ENCODE results near the gene KRT9.
"Not testable (repeated sequence)": the region's sequence is repeated elsewhere in the genome, so short reads cannot be mapped to it uniquely, and the experiment has no call there.

Gene KRT9

DNA sequence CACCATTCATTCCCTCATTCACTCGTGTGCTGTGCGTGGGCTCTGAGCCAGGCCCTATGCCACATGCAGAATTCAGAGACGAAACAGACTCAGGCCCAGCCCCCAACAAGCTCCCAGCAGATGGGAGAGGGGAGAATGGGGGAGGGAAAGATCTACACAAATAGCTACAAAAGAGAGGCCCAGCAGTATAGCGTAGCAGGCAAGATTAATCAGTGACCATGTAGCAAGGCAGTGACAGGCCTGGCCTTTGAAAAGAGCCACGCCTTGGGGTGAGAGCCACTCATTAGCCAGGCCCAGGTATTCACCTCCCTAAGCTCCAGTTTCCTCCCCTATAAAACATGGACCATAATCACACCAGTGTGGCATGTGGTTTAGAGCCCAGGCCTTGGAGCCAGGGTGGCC lies 27.4 kb downstream of the KRT9 start:
- DNase-seq: no peak

GRCh38 chr17:41542786-41543185 lies 29.1 kb downstream of the KRT9 start:
- DNase-seq: not testable (repeated sequence)

- no peak for DNase-seq
Observed at GRCh38 chr17:41542357-41542756, 29.5 kb downstream of the KRT9 start.

DNA sequence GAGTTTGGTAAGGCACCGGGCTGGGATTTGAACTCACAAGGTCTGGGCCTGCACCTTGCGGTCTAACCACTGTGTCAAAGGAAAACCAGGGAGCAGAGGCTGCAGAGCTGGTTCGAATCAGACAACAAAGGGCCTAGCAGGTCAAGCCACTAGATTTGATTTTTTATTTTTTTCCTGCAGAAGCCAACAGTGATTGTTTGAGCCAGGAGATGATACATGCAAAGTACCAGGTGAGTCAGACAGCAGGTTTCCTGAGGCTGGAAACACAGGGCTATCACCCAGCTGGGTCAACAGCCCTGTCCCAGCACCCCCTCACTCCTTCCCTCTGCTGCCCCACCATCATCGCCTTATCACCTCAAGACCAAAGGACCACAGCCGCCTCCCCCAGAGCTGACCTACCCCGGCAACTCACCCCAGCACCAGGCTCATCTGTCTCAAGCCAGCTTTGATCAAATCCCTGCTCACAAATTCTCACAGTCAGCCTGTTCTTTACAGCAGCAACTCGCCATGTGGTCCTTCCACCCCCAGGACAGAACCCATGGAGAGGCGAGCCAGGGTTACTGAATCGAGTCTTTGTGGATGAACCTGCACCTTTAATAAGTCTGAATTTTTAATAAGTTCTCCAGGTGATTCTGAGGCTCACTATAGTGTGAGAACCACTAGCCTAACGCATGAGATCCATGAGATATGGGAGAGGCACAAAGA lies 30.8 kb downstream of the KRT9 start:
- DNase-seq: no peak

DNA sequence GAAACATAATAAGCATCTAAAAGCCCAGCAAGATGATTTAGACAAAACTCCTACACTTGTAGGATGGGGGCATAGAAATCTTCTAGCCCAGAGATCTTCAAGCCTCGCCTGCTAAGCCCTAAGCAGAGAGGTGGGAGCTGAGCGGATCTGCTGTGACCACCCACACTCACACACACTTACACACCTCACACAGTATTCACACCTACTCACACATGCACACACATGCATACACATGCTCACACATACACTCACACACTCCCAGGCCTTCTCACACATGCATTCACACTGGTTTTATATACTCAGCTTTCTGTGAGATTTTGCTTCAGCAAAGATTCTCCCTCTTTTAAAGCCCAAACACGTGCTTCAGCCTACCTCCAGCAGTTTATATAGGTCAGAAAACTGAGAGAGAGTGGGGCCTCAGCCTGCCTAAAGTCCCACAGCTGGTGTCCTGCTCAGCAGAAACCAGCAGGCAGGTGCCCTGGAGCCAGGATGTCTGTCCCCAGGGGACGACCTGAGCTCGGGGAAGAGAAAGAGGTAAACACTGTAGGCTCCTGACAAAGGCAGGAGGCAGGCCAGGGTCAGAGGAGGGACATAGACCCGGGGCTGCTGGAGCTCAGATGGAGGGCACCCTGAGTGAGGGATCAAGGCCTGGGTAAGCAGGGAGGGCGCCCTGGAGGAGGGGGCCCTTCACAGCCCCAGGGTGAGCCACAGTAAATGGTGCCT lies 31.7 kb downstream of the KRT9 start:
- DNase-seq: no peak

- no peak for DNase-seq
Observed at GRCh38 chr17:41539071-41539492, 32.8 kb downstream of the KRT9 start.

DNA sequence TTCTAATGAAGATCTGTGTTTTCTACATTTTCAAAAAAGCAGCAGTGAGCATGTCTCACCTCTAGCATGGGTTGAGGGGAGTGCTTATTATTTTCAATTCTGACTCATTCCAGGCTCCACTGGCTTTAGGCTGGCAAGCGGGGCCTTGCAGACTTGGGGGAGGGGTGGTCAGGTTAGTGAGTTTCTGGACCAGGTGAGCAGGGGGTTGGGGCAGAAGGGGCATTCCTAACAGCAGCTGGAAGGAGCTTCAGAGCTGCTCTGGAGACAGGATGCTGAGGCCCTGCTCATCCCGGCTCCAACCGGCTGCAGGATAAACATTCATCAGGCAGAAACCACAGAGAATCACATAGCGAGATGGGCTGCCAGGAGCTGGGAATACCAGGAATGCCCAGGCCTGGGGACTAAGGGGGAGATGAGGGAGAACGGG lies 33.3 kb downstream of the KRT9 start:
- DNase-seq: no peak

GRCh38 chr17:41537990-41538389 lies 33.9 kb downstream of the KRT9 start:
- no peak for DNase-seq

DNA sequence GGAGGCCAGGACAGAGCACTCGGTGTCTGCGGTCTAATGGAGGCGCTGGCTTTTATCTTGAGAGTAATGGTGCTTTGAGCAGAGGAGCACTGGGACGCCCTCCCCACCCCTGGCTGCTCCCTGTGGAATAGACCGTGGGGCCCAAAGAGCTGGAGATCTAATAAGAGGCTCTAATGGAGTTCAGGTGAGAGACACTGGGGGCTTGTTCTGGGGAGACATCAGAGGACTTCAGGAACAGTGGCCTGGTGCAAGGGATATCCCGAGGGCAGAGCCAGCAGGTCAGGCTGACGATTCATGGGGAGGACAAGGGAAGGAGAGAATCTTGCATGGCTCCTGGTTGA lies 34.3 kb downstream of the KRT9 start:
- no peak for DNase-seq

GRCh38 chr17:41536741-41537613 lies 34.9 kb downstream of the KRT9 start:
- no peak for DNase-seq

DNA sequence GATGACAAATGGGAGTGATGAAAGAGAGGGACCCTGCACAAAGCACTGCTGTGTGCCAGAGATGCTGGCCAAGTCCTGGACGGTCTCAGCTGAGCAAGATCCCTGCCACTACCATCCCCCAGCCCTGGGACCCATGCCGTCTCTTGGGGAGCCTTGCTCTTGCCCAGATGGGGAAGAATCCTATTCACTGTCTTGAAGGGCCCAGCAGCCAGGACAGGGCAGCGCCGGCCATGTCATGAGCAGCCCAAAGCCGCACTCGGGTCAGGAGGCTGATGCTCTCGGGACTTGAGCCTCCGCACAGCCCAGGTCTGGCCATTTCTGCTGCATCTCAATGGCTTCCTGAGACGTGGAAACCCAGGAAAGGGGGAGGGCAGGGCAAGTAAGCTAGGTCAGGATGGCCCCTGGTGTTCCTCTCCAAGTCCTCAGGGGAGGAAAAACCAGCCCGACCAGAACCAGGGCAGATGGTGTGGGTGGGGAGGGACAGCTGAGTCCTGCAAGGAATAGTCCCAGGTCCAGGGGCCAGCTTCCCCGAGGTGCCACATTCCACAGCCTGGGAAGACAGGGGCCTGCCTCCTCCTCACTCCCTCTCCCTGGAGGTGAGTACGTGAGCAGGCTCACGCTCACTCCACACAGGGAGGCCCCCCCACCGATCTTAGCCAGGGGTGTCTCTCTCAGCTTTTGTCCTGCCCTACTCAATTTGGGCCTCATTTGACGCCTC lies 35.9 kb downstream of the KRT9 start:
- DNase-seq: no peak

- no peak for DNase-seq
Observed at GRCh38 chr17:41534899-41535546, 36.8 kb downstream of the KRT9 start.

DNA sequence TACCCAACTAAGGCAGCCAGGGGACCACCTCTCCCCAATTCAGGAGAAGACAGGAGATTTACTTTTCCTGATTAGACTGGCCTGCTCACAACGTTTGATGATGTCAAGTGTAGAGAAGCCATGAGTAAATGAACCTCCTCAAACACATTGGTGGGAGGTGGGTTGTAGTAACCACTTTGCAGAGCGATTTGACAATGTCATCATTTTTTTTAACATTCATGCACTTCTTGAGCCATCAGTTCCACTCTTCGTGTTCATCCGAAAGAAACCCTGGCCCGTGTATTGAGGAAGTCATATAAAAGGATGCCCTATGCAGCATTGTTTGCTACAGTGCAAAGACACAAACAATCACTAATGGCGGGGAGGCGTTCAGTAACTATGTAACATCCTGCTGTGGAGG lies 38.2 kb downstream of the KRT9 start:
- no peak for DNase-seq

- no peak for DNase-seq
Observed at GRCh38 chr17:41532947-41533570, 38.8 kb downstream of the KRT9 start.

DNA sequence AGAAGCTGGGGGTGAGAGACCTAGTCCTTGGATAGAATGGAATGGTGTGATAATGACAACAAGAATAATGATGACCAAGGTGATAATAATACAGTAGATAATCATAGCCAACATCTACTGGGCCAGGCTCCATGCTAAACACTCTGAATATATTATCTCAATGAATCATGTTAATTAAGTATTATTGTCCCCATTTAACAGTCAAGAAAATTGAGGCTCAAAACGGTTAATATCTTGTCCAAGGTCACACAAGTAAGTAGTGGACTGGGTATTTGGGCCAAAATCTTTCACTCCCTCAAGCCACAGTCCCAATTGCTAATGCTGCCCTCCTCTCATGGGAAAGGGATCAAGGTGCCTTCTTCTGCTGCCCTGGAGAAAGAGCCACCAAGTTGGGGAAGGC lies 39.9 kb downstream of the KRT9 start:
- no peak for DNase-seq

GRCh38 chr17:41530062-41531048 lies 41.5 kb downstream of the KRT9 start:
- DNase-seq: no peak

DNA sequence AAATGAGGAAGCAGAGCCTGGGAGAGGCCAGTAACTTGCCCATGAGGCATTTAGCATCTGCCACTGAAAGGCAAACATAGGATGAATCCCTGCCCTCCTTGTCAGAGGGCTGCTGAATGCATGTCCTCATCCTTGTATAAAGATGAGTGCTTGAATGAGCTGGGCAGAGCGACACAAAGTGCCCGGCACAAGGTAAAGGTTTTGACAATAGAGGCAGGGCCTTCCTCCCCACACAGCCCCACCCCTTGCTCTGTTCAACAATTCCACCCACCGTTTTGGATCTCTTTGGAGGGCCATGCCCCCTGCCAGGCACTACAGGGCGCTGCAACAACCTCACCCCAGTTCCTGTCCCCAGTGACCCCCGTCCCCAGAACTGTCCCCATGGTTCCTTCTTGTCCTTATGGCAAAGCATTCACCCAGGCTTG lies 42.4 kb downstream of the KRT9 start:
- no peak for DNase-seq

- DNase-seq: no peak
Observed at GRCh38 chr17:41528959-41529353, 42.9 kb downstream of the KRT9 start.

- DNase-seq: no peak
Observed at GRCh38 chr17:41527063-41528023, 44.5 kb downstream of the KRT9 start.

Measured in cerebellar nuclear complex (tissue), 1 donor.